T-cell (primary cell): ENCODE results near the gene BDKRB1. TPM values are rescaled to one million over a fixed set of nuclear protein-coding genes. Genes with fewer than 3 reads are reported as not detected.

Experiments
- ATAC-seq, 4 experiments: fragments of 200-7000 bp in 3 of 4; fragments of 150-1000 bp in 1 of 4; cut with Tn5 transposase; replicated peaks in 1 of 4; 1 replicate in 3 of 4; 2 replicates in 1 of 4; pipeline ENCODE4 v1.10.0; 2021; ENCODE audit warnings: moderate library complexity in 3 of 4, mild to moderate bottlenecking in 2 of 4, moderate number of reproducible peaks in 1 of 4
- CTCF ChIA-PET, 2 donors: fragments of 300-600 bp; sonication (Branson Sonifier 250); formaldehyde crosslinking; loops; one replicate each; lab custom pipeline; 2022; ENCODE audit warnings: antibody characterized with exemption in 2 of 2; lab: Charles Lee
- POLR2A ChIA-PET, 2 donors: fragments of 300-600 bp; sonication (Branson Sonifier 250); formaldehyde crosslinking; loops; one replicate each; lab custom pipeline; 2022; ENCODE audit warnings: antibody characterized with exemption in 2 of 2; lab: Charles Lee
- DNase-seq, 35 experiments: peaks; one replicate each; pipeline versions ENCODE4 v3.0.0 to v3.0.0-alpha.2; 2013 to 2023
- H3K27ac ChIP-seq: one replicate; pipeline ENCODE4 v1.5.1; 2013; ENCODE audit warnings: low read length
- H3K27me3 ChIP-seq, 2 experiments: replicated peaks in 1 of 2; 1 replicate in 1 of 2; 2 replicates in 1 of 2; pipeline versions ENCODE4 v1.6.1 to v1.7.0; 2013; ENCODE audit warnings: low read length in 1 of 2, mixed read lengths in 1 of 2; ENCODE audit not compliant: control insufficient read depth in 2 of 2, insufficient read depth in 2 of 2; ENCODE audit errors: extremely low read depth in 1 of 2
- H3K36me3 ChIP-seq, 2 donors: 1 replicate in 1 of 2; 2 replicates in 1 of 2; pipeline versions ENCODE4 v1.6.1 to v1.7.0; 2013; ENCODE audit warnings: low read length in 1 of 2; ENCODE audit not compliant: control insufficient read depth in 2 of 2, insufficient read depth in 1 of 2; ENCODE audit errors: extremely low read depth in 1 of 2
- H3K4me1 ChIP-seq, 2 experiments: 1 replicate in 1 of 2; 2 replicates in 1 of 2; pipeline versions ENCODE4 v1.6.1 to v1.7.0; 2013; ENCODE audit warnings: low read length in 2 of 2, mixed read lengths in 1 of 2; ENCODE audit not compliant: insufficient read depth in 2 of 2, control insufficient read depth in 1 of 2; ENCODE audit errors: extremely low read depth in 1 of 2
- H3K4me3 ChIP-seq, 2 donors: 1 replicate in 1 of 2; 2 replicates in 1 of 2; pipeline versions ENCODE4 v1.5.1 to v1.7.0; 2013; ENCODE audit warnings: mild to moderate bottlenecking in 2 of 2, low read length in 1 of 2, moderate library complexity in 1 of 2; ENCODE audit not compliant: control insufficient read depth in 1 of 2; ENCODE audit errors: extremely low read depth in 1 of 2
- H3K9me3 ChIP-seq: 2 replicates; pipeline ENCODE4 v1.7.0; 2013
- H3K27ac Mint-ChIP-seq, 2 donors: one replicate each; pipeline ENCODE4 v1.8.0; 2020 to 2021; ENCODE audit warnings: mild to moderate bottlenecking in 2 of 2, mixed read lengths in 2 of 2
- H3K27me3 Mint-ChIP-seq, 2 donors: one replicate each; pipeline ENCODE4 v1.8.0; 2021 to 2022; ENCODE audit warnings: mixed read lengths in 2 of 2
- H3K36me3 Mint-ChIP-seq: one replicate; pipeline ENCODE4 v1.8.0; 2021; ENCODE audit warnings: mixed read lengths
- H3K4me1 Mint-ChIP-seq, 3 donors: one replicate each; pipeline ENCODE4 v1.8.0; 2020 to 2022; ENCODE audit warnings: mixed read lengths in 3 of 3, mild to moderate bottlenecking in 1 of 3
- H3K4me3 Mint-ChIP-seq, 3 donors: one replicate each; pipeline ENCODE4 v1.8.0; 2020 to 2022; ENCODE audit warnings: mild to moderate bottlenecking in 3 of 3, mixed read lengths in 3 of 3, moderate library complexity in 3 of 3
- H3K9me3 Mint-ChIP-seq, 3 donors: one replicate each; pipeline ENCODE4 v1.8.0; 2020 to 2022; ENCODE audit warnings: mixed read lengths in 3 of 3
- WGBS: methylation state at CpG from one replicate; pipeline ENCODE4 v1.1.5; 2013; ENCODE audit warnings: missing lambda C conversion rate; ENCODE audit not compliant: insufficient coverage; 5-methylcytosine and 5-hydroxymethylcytosine counted together
- total RNA-seq, 35 experiments: library from RNA in 6 of 35; stranded (reverse) in 6 of 35; fragments of 120-200 nt in 1 of 35; gene quantifications; one replicate each; pipeline versions ENCODE4 v1.2.1 to v1.2.4 and lab custom pipeline; 2013 to 2026

Gene BDKRB1
- total RNA-seq, 5 donors from 2014 or later (not counting 1 experiment from before 2014, with no cell fraction given), result not detected

DNA sequence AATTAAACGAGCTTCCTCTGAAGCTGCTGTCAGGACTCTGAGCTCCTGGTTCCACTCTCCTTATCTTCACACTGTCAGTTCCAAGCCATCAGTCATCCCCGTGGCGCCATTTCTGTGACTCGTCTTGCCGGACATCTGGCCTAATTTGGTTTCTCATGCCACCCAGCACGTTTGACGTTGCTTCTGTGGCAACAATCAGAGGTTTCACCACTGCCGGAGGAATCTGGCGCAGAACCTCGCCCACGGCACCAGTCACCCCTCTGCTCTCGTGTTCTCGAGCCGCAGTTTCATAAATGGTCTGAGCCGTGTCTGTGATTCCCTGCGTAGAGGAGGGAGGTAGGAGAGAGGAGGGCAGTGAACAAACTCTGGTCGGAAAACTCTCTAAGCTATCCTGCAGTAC lies 29.7 kb downstream of the BDKRB1 start:
- peaks cover 13 to 50% of the 10 kb centered on the region in 2 donors for H3K36me3 ChIP-seq

DNA sequence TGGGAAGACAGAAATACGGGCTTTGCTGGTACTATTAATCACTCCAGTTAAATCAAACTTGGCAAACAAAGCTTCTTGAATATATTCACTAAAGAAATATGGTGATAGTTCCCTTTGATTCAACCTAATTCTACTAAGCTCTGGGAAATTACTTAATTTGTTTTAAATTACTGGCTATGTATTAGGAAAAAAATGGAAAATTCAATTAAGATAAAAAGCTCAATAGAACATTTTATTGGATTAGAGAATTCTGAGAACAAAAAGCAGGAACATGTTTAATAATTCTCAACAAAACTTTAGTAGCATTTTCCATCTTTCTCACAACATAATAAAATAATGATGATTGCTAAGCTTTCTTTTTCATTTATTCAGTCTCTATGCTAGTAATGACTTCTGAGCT lies 30.2 kb downstream of the BDKRB1 start:
- Mint-ChIP-seq H3K4me1 (no peaks in the 10 kb centered on the region), H3K27me3 (no peaks in the 10 kb centered on the region), H3K9me3 (no peaks in the 10 kb centered on the region), H3K4me3 (no peak overlapping the region), H3K27ac (no peak overlapping the region), H3K36me3 (peaks cover 54% of the 10 kb centered on the region)
- H3K36me3 ChIP-seq, result peaks cover 13 to 54% of the 10 kb centered on the region in 2 donors
- ChIA-PET POLR2A (no interaction called here), CTCF (interaction anchor here in 1 of 2 donors (0.7 kb wide), 1 partner anchor 9 kb away, joined by 3 read pairs; no protein-coding TSS in a partner anchor)
- no peak for ATAC-seq
- no peaks in the 10 kb centered on the region for H3K4me1 ChIP-seq
- no CpG with 5 or more reads among the region's 1 CpG for WGBS
- H3K27me3 ChIP-seq, result no peaks in the 10 kb centered on the region
- H3K9me3 ChIP-seq, result no peaks in the 10 kb centered on the region
- no peak overlapping the region for H3K4me3 ChIP-seq
- no peak overlapping the region for H3K27ac ChIP-seq
- no peak for DNase-seq

More for the DNA sequence above, 29.7 kb downstream of the BDKRB1 start:
- WGBS, result 96% methylated on average over 11 of the region's 17 CpGs
- H3K9me3 Mint-ChIP-seq, result no peaks in the 10 kb centered on the region
- Histone ChIP-seq H3K27ac (no peak overlapping the region), H3K4me3 (no peak overlapping the region), H3K27me3 (no peaks in the 10 kb centered on the region), H3K4me1 (no peaks in the 10 kb centered on the region), H3K9me3 (no peaks in the 10 kb centered on the region)
- peaks cover 54% of the 10 kb centered on the region for H3K36me3 Mint-ChIP-seq
- no peaks in the 10 kb centered on the region for H3K4me1 Mint-ChIP-seq
- no peak for DNase-seq
- no peaks in the 10 kb centered on the region for H3K27me3 Mint-ChIP-seq
- ATAC-seq, result no peak
- POLR2A ChIA-PET, result interaction anchor here in 1 of 2 donors (0.6 kb wide), 1 partner anchor 251 kb away, joined by 3 read pairs; no protein-coding TSS in a partner anchor
- no peak overlapping the region for H3K27ac Mint-ChIP-seq
- CTCF ChIA-PET, result interaction anchor here in 1 of 2 donors (0.7 kb wide), 1 partner anchor 10 kb away, joined by 3 read pairs; no protein-coding TSS in a partner anchor
- no peak overlapping the region for H3K4me3 Mint-ChIP-seq

DNA sequence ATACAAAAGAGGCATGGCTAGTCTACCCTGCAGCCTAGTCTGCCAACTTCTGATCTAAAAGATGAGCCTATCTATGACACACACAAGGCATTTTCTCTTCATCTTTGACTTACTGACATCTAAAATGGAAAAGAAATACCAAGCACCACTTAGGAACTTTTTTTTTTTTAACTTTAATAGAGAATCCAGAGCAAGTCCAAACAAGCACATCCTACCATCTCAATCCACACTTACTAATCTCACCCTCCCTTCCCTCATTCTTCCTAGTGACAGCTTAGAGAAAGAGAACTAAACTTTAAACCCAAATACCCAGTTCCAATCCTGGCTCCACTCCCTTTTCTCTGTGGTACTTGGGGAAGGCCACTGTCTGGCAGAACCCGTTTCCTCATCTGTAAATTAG lies 31.8 kb downstream of the BDKRB1 start:
- no peak overlapping the region for H3K27ac ChIP-seq
- no peaks in the 10 kb centered on the region for H3K9me3 ChIP-seq
- Mint-ChIP-seq H3K4me3 (no peak overlapping the region), H3K9me3 (no peaks in the 10 kb centered on the region), H3K27me3 (no peaks in the 10 kb centered on the region), H3K4me1 (no peaks in the 10 kb centered on the region), H3K27ac (no peak overlapping the region), H3K36me3 (peaks cover 55% of the 10 kb centered on the region)
- H3K36me3 ChIP-seq, result peaks cover 8 to 58% of the 10 kb centered on the region in 2 donors
- ChIA-PET CTCF (no interaction called here), POLR2A (no interaction called here)
- H3K4me3 ChIP-seq, result no peak overlapping the region
- no peaks in the 10 kb centered on the region for H3K4me1 ChIP-seq
- WGBS, result no CpG with 5 or more reads among the region's 1 CpG
- no peaks in the 10 kb centered on the region for H3K27me3 ChIP-seq
- ATAC-seq (no peak), DNase-seq (no peak)

DNA sequence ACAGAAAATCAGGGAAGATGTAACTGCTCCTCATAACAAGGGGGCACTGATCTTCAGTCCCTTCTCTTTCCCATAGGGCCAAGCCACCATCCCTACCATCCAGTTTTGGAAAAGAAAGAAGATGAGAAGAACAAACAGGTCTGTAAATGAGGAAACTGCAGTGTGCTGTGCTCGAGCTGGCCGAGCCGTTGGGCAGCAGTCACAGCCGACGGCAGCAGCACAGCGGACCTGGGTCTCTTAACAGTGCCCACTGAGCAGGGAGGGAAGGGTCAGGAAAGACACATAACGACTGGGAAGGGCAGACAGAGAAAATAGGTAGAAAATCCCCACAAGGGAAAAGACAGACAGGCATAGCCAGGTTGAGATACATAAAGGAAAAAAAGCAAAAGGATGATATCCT lies 38.2 kb downstream of the BDKRB1 start:
- POLR2A ChIA-PET, result no interaction called here
- ATAC-seq, result no peak
- Histone ChIP-seq H3K4me3 (no peak overlapping the region), H3K27me3 (no peaks in the 10 kb centered on the region), H3K9me3 (no peaks in the 10 kb centered on the region), H3K27ac (no peak overlapping the region), H3K36me3 (peaks cover 4 to 40% of the 10 kb centered on the region in 2 donors), H3K4me1 (no peaks in the 10 kb centered on the region)
- Mint-ChIP-seq H3K36me3 (peaks cover 33% of the 10 kb centered on the region), H3K9me3 (no peaks in the 10 kb centered on the region), H3K27ac (no peak overlapping the region), H3K4me1 (no peaks in the 10 kb centered on the region), H3K27me3 (no peaks in the 10 kb centered on the region), H3K4me3 (no peak overlapping the region)
- 97% methylated on average over 6 of the region's 7 CpGs for WGBS
- CTCF ChIA-PET, result no interaction called here
- DNase-seq, result no peak

DNA sequence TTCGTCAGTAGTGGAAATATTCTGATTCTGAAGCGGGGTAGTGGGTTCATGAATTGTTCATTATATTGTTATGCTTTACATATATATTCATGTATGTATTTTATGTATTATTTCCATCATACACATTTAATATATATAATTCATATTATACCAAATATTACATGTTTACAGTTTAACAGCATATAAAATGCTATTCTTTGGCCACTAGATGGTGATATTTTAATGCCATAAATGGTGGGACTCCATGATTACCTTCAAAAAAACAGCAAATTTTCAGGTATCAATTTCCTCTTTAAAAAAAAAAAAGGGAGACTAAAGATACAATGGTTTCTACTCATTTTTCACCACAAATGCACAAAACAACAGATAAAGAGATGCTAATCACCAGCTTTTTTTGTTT lies 41.0 kb downstream of the BDKRB1 start:
- peaks cover 0 to 44% of the 10 kb centered on the region in 2 donors for H3K36me3 ChIP-seq
- Mint-ChIP-seq H3K4me3 (no peak overlapping the region), H3K27ac (no peak overlapping the region), H3K4me1 (no peaks in the 10 kb centered on the region), H3K9me3 (no peaks in the 10 kb centered on the region), H3K36me3 (peaks cover 31% of the 10 kb centered on the region), H3K27me3 (no peaks in the 10 kb centered on the region)
- ChIA-PET POLR2A (interaction anchor here in 1 of 2 donors (0.7 kb wide), 1 partner anchor 1136 kb away, joined by 3 read pairs; no protein-coding TSS in a partner anchor), CTCF (interaction anchor here in 1 of 2 donors (0.7 kb wide), 1 partner anchor 780 kb away, joined by 3 read pairs; the partner anchor contains the start of gene SYNE3)
- no peak overlapping the region for H3K27ac ChIP-seq
- no peaks in the 10 kb centered on the region for H3K4me1 ChIP-seq
- no peak for ATAC-seq
- no CpG with 5 or more reads among the region's 2 CpGs for WGBS
- peak in 1 of 35 experiments; percentile 44 for DNase-seq
- no peaks in the 10 kb centered on the region for H3K27me3 ChIP-seq
- no peaks in the 10 kb centered on the region for H3K9me3 ChIP-seq
- H3K4me3 ChIP-seq, result no peak overlapping the region

DNA sequence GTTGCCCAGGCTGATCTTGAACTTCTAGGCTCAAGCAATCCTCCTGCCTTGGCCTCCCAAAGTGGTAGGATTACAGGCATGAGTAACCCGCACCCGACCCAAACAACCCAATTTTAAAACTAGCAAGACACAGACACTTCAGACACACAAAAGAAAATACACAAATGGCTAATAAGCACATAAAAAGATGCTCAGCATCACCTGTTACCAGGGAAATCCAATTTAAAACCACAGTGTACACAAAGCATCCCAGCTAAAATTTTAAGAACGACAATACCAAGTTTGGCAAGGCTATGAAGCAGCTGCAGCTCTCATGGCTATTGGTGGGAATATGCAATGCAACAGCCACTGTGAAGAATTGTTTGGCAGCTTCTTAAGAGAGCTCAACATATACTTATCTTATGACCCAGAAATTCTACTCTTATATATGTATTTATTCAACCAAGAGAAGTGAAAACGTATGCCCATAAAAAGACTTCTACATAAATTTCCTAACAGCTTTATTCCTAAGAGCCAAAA lies 42.0 kb downstream of the BDKRB1 start:
- DNase-seq (no peak), ATAC-seq (no peak)
- no peak overlapping the region for H3K27ac Mint-ChIP-seq
- no peak overlapping the region for H3K4me3 ChIP-seq
- WGBS, result no CpG with 5 or more reads among the region's 4 CpGs
- H3K4me3 Mint-ChIP-seq, result no peak overlapping the region
- H3K36me3 Mint-ChIP-seq, result peaks cover 33% of the 10 kb centered on the region
- CTCF ChIA-PET, result interaction anchor here in 1 of 2 donors (0.5 kb wide), 1 partner anchor 62 kb away, joined by 3 read pairs; no protein-coding TSS in a partner anchor
- H3K9me3 ChIP-seq, result no peaks in the 10 kb centered on the region
- H3K9me3 Mint-ChIP-seq, result no peaks in the 10 kb centered on the region
- peaks cover 0 to 48% of the 10 kb centered on the region in 2 donors for H3K36me3 ChIP-seq
- H3K4me1 ChIP-seq, result no peaks in the 10 kb centered on the region
- H3K27ac ChIP-seq, result no peak overlapping the region
- no peaks in the 10 kb centered on the region for H3K27me3 ChIP-seq
- POLR2A ChIA-PET, result no interaction called here
- no peaks in the 10 kb centered on the region for H3K4me1 Mint-ChIP-seq
- H3K27me3 Mint-ChIP-seq, result no peaks in the 10 kb centered on the region
